ENCODE measurements around the gene CSRP2.

DNA sequence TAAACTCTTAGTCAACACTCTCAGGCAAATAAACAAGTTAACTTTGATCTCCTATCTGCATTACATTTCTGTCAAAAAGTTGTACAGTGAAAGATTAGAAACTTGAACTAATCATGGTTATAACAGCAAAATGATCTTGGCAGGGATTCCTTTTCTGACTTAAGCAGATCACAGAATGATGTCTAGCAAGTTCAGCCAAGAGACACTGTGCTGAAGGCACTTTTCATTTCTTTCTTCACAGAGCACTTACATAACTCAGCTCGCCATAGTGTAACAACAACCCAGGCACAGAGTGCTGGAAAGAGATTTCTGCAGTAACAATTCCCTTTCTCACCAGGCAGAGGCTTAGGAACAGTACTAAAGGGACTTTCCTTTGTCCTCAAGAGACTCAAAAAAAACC, 19.6 kb upstream of the CSRP2 start:
- TF ChIP-seq CTCF (IDR thresholded peaks at IDR 0.05), result no peak
- TF ChIP-seq POLR2A (IDR thresholded peaks at IDR 0.05), result no peak

All from body of pancreas (tissue), 4 donors.